ENCODE results near the gene ATP2A1.
"Not testable (repeated sequence)": the region's sequence is repeated elsewhere in the genome, so short reads cannot be mapped to it uniquely, and the experiment has no call there.

ATP2A1 gene

GRCh38 chr16:28883221-28883996, 5.1 kb downstream of the ATP2A1 start:
- H3K9me3 ChIP-seq (ENCODE audit: control insufficient read depth, insufficient read depth, low read depth, low read length): no peaks in the 10 kb centered on the region
- no peak overlapping the region for H3K27ac ChIP-seq (ENCODE audit: low read depth, low read length)
- no peaks in the 10 kb centered on the region for H3K36me3 ChIP-seq (ENCODE audit: control insufficient read depth, insufficient read depth, low read length)
- peak overlapping the region; percentile 13 for H3K9ac ChIP-seq (ENCODE audit: low read length)
- peaks cover 30% of the 10 kb centered on the region for H3K4me1 ChIP-seq (ENCODE audit: control insufficient read depth, insufficient read depth, low read length)
- H3K4me3 ChIP-seq (ENCODE audit: low read depth, low read length): no peak overlapping the region
- peaks cover 10% of the 10 kb centered on the region for H3K27me3 ChIP-seq (ENCODE audit: control insufficient read depth, insufficient read depth, low read length)

GRCh38 chr16:28884045-28884444, 5.8 kb downstream of the ATP2A1 start:
- no peaks in the 10 kb centered on the region for H3K36me3 ChIP-seq (ENCODE audit: control insufficient read depth, insufficient read depth, low read length)
- no peak overlapping the region for H3K4me3 ChIP-seq (ENCODE audit: low read depth, low read length)
- no peak overlapping the region for H3K9ac ChIP-seq (ENCODE audit: low read length)
- peaks cover 26% of the 10 kb centered on the region for H3K4me1 ChIP-seq (ENCODE audit: control insufficient read depth, insufficient read depth, low read length)
- H3K27me3 ChIP-seq (ENCODE audit: control insufficient read depth, insufficient read depth, low read length): peaks cover 10% of the 10 kb centered on the region
- H3K27ac ChIP-seq (ENCODE audit: low read depth, low read length): no peak overlapping the region
- H3K9me3 ChIP-seq (ENCODE audit: control insufficient read depth, insufficient read depth, low read depth, low read length): no peaks in the 10 kb centered on the region

DNA sequence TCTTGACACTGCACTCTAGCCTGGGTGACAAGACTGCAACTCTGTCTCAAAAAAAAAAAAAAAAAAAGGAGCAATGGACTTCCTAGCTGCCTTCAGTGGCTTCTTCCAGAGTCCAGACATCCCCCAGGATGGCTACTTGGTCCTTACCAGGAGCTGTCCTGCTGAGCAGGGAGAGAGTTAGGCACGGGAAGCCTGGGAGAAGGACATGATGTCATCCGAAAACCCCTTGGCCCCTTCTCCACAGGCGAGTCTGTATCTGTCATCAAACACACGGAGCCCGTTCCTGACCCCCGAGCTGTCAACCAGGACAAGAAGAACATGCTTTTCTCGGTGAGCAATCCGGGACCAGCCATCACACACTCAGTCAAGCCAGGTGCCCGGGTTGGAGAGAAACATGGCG, 8.7 kb downstream of the ATP2A1 start:
- H3K4me1 ChIP-seq (ENCODE audit: control insufficient read depth, insufficient read depth, low read length): peaks cover 17% of the 10 kb centered on the region
- no peak overlapping the region for H3K27ac ChIP-seq (ENCODE audit: low read depth, low read length)
- H3K9ac ChIP-seq (ENCODE audit: low read length): no peak overlapping the region
- no peak overlapping the region for H3K4me3 ChIP-seq (ENCODE audit: low read depth, low read length)
- H3K9me3 ChIP-seq (ENCODE audit: control insufficient read depth, insufficient read depth, low read depth, low read length): no peaks in the 10 kb centered on the region
- H3K27me3 ChIP-seq (ENCODE audit: control insufficient read depth, insufficient read depth, low read length): no peaks in the 10 kb centered on the region
- no peaks in the 10 kb centered on the region for H3K36me3 ChIP-seq (ENCODE audit: control insufficient read depth, insufficient read depth, low read length)

GRCh38 chr16:28890355-28890754, 12.1 kb downstream of the ATP2A1 start:
- H3K9ac ChIP-seq (ENCODE audit: low read length); H3K36me3 ChIP-seq (ENCODE audit: control insufficient read depth, insufficient read depth, low read length); H3K27me3 ChIP-seq (ENCODE audit: control insufficient read depth, insufficient read depth, low read length); H3K9me3 ChIP-seq (ENCODE audit: control insufficient read depth, insufficient read depth, low read depth, low read length); H3K4me3 ChIP-seq (ENCODE audit: low read depth, low read length); H3K4me1 ChIP-seq (ENCODE audit: control insufficient read depth, insufficient read depth, low read length); H3K27ac ChIP-seq (ENCODE audit: low read depth, low read length): not testable (repeated sequence)

GRCh38 chr16:28891964-28892890, 13.9 kb downstream of the ATP2A1 start:
- Histone ChIP-seq H3K27me3 (ENCODE audit: control insufficient read depth, insufficient read depth, low read length) (no peaks in the 10 kb centered on the region), H3K27ac (ENCODE audit: low read depth, low read length) (no peak overlapping the region), H3K36me3 (ENCODE audit: control insufficient read depth, insufficient read depth, low read length) (no peaks in the 10 kb centered on the region), H3K4me3 (ENCODE audit: low read depth, low read length) (no peak overlapping the region), H3K9ac (ENCODE audit: low read length) (no peak overlapping the region), H3K4me1 (ENCODE audit: control insufficient read depth, insufficient read depth, low read length) (no peaks in the 10 kb centered on the region), H3K9me3 (ENCODE audit: control insufficient read depth, insufficient read depth, low read depth, low read length) (no peaks in the 10 kb centered on the region)

- no peak overlapping the region for H3K4me3 ChIP-seq (ENCODE audit: low read depth, low read length)
- no peaks in the 10 kb centered on the region for H3K36me3 ChIP-seq (ENCODE audit: control insufficient read depth, insufficient read depth, low read length)
- no peak overlapping the region for H3K27ac ChIP-seq (ENCODE audit: low read depth, low read length)
- no peaks in the 10 kb centered on the region for H3K27me3 ChIP-seq (ENCODE audit: control insufficient read depth, insufficient read depth, low read length)
- no peak overlapping the region for H3K9ac ChIP-seq (ENCODE audit: low read length)
- H3K4me1 ChIP-seq (ENCODE audit: control insufficient read depth, insufficient read depth, low read length): no peaks in the 10 kb centered on the region
- H3K9me3 ChIP-seq (ENCODE audit: control insufficient read depth, insufficient read depth, low read depth, low read length): no peaks in the 10 kb centered on the region
Measured at GRCh38 chr16:28893291-28893690, 15.0 kb downstream of the ATP2A1 start.

DNA sequence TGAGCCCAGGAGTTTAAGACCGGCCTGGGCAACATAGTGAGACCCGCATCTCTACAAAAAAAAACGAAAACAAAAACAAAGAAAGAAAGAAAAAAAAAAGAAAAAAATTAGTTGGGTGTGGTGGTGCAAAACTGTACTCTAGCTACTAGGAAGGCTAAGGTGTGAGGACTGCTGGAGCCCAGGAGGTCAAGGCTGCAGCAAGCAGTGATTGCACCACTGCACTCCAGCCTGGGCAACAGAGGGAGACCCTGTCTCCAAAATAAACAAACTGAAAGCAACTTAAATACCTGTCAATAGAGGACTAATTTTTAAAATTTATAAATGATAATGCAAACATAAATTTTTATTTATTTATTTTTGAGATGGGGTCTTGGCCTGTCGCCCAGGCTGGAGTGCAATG, 17.3 kb downstream of the ATP2A1 start:
- Histone ChIP-seq H3K9me3 (ENCODE audit: control insufficient read depth, insufficient read depth, low read depth, low read length) (no peaks in the 10 kb centered on the region), H3K4me1 (ENCODE audit: control insufficient read depth, insufficient read depth, low read length) (no peaks in the 10 kb centered on the region), H3K36me3 (ENCODE audit: control insufficient read depth, insufficient read depth, low read length) (no peaks in the 10 kb centered on the region), H3K4me3 (ENCODE audit: low read depth, low read length) (no peak overlapping the region), H3K27ac (ENCODE audit: low read depth, low read length) (no peak overlapping the region), H3K27me3 (ENCODE audit: control insufficient read depth, insufficient read depth, low read length) (no peaks in the 10 kb centered on the region), H3K9ac (ENCODE audit: low read length) (no peak overlapping the region)

DNA sequence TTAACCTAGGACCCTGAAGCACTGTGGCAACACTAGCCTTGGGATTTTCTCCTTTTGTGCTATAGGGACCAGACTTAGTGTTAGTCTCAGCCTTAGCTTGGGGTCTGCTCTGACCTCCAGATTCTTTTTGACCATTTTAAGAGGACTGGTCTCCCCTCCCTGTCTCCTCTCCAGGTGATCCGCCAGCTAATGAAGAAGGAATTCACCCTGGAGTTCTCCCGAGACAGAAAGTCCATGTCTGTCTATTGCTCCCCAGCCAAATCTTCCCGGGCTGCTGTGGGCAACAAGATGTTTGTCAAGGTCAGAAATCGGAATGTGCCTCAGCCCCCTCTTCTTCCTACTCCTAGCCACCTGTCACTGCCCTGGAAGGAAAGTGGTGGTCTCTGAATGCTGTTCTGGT, 19.5 kb downstream of the ATP2A1 start:
- Histone ChIP-seq H3K9me3 (ENCODE audit: control insufficient read depth, insufficient read depth, low read depth, low read length) (no peaks in the 10 kb centered on the region), H3K27me3 (ENCODE audit: control insufficient read depth, insufficient read depth, low read length) (no peaks in the 10 kb centered on the region), H3K36me3 (ENCODE audit: control insufficient read depth, insufficient read depth, low read length) (no peaks in the 10 kb centered on the region), H3K4me1 (ENCODE audit: control insufficient read depth, insufficient read depth, low read length) (no peaks in the 10 kb centered on the region), H3K4me3 (ENCODE audit: low read depth, low read length) (no peak overlapping the region), H3K9ac (ENCODE audit: low read length) (no peak overlapping the region), H3K27ac (ENCODE audit: low read depth, low read length) (no peak overlapping the region)

GRCh38 chr16:28898266-28898665, 20.0 kb downstream of the ATP2A1 start:
- Histone ChIP-seq H3K27ac (ENCODE audit: low read depth, low read length) (no peak overlapping the region), H3K4me3 (ENCODE audit: low read depth, low read length) (no peak overlapping the region), H3K36me3 (ENCODE audit: control insufficient read depth, insufficient read depth, low read length) (no peaks in the 10 kb centered on the region), H3K4me1 (ENCODE audit: control insufficient read depth, insufficient read depth, low read length) (no peaks in the 10 kb centered on the region), H3K27me3 (ENCODE audit: control insufficient read depth, insufficient read depth, low read length) (no peaks in the 10 kb centered on the region), H3K9ac (ENCODE audit: low read length) (no peak overlapping the region), H3K9me3 (ENCODE audit: control insufficient read depth, insufficient read depth, low read depth, low read length) (no peaks in the 10 kb centered on the region)

DNA sequence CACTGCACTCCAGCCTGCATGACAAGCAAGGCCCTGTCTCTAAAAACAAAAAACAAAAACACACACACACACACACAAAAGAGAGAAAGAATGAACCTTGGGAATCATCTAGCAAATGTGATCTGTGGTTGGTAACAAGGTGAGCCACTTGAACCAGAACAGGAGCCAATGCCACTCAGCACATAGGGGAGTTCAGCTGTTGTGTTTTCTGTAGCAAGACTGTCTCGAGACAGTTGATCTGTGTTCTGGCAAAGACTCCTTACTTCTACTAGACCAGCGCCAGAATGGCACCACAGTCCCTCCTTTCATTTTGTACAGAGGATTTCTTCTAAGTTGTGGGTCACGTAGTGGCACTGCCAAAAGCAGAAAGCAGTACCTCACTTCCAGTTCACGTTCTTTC, 20.7 kb downstream of the ATP2A1 start:
- no peaks in the 10 kb centered on the region for H3K9me3 ChIP-seq (ENCODE audit: control insufficient read depth, insufficient read depth, low read depth, low read length)
- no peak overlapping the region for H3K27ac ChIP-seq (ENCODE audit: low read depth, low read length)
- H3K9ac ChIP-seq (ENCODE audit: low read length): no peak overlapping the region

More for the DNA sequence above, 20.7 kb downstream of the ATP2A1 start:
- H3K36me3 ChIP-seq (ENCODE audit: control insufficient read depth, insufficient read depth, low read length): no peaks in the 10 kb centered on the region; the same call in 1 of the 2 replicates
- no peaks in the 10 kb centered on the region for H3K4me1 ChIP-seq (ENCODE audit: control insufficient read depth, insufficient read depth, low read length)
- H3K4me3 ChIP-seq (ENCODE audit: low read depth, low read length): no peak overlapping the region
- H3K27me3 ChIP-seq (ENCODE audit: control insufficient read depth, insufficient read depth, low read length): no peaks in the 10 kb centered on the region

Data from HUES6 (cell line).